T-helper 17 cell (primary cell): Measurements from ENCODE around the gene OR2K2. TPM values are rescaled to one million over a fixed set of nuclear protein-coding genes. Genes with fewer than 3 reads are reported as not detected.
"Not testable (repeated sequence)": the region's sequence is repeated elsewhere in the genome, so short reads cannot be mapped to it uniquely, and the experiment has no call there.

Experiments
- ATAC-seq: fragments of 150-1000 bp; cut with Tn5 transposase; 2 replicates; pipeline ENCODE4 v1.10.0; 2021; ENCODE audit warnings: mild to moderate bottlenecking, moderate library complexity
- DNase-seq, 3 donors: peaks; one replicate each; pipeline versions ENCODE4 v3.0.0 to v3.0.0-alpha.2; 2020 to 2021
- H3K9me3 ChIP-seq: one replicate; pipeline ENCODE4 v1.7.0; 2013; ENCODE audit warnings: low read length, mild to moderate bottlenecking; ENCODE audit not compliant: control insufficient read depth, poor library complexity, severe bottlenecking
- H3K27ac Mint-ChIP-seq: one replicate; pipeline ENCODE4 v1.8.0; 2022; ENCODE audit warnings: mild to moderate bottlenecking, moderate library complexity, mixed read lengths
- H3K27me3 Mint-ChIP-seq: one replicate; pipeline ENCODE4 v1.8.0; 2022; ENCODE audit warnings: mixed read lengths
- H3K36me3 Mint-ChIP-seq: one replicate; pipeline ENCODE4 v1.8.0; 2022; ENCODE audit warnings: low read depth, mixed read lengths
- H3K4me1 Mint-ChIP-seq: one replicate; pipeline ENCODE4 v1.8.0; 2022; ENCODE audit warnings: mild to moderate bottlenecking, mixed read lengths
- H3K4me3 Mint-ChIP-seq: one replicate; pipeline ENCODE4 v1.8.0; 2022; ENCODE audit warnings: mild to moderate bottlenecking, moderate library complexity, mixed read lengths
- total RNA-seq, 4 donors: library from RNA in 2 of 4; stranded (reverse) in 2 of 4; gene quantifications; one replicate each; pipeline ENCODE4 v1.2.3 and lab custom pipeline; 2022 to 2026

OR2K2 gene
- total RNA-seq, 2 donors from 2014 or later = not detected

GRCh38 chr9:111320631-111321030 is 9.4 kb downstream of the OR2K2 start:
- no peaks in the 10 kb centered on the region for H3K27me3 Mint-ChIP-seq
- H3K4me3 Mint-ChIP-seq = no peak overlapping the region
- H3K36me3 Mint-ChIP-seq = peaks cover 4% of the 10 kb centered on the region
- ATAC-seq (no peak), DNase-seq (no peak)
- no peaks in the 10 kb centered on the region for H3K4me1 Mint-ChIP-seq
- H3K9me3 ChIP-seq = no peaks in the 10 kb centered on the region
- H3K27ac Mint-ChIP-seq = no peak overlapping the region

- no peak overlapping the region for H3K4me3 Mint-ChIP-seq
- H3K27me3 Mint-ChIP-seq = no peaks in the 10 kb centered on the region
- no peak for DNase-seq
- no peak for ATAC-seq
- peaks cover under 1% of the 10 kb centered on the region for H3K4me1 Mint-ChIP-seq
- H3K36me3 Mint-ChIP-seq = peaks cover 2% of the 10 kb centered on the region
- no peaks in the 10 kb centered on the region for H3K9me3 ChIP-seq
- H3K27ac Mint-ChIP-seq = no peak overlapping the region
Measured at GRCh38 chr9:111316796-111317195, 13.2 kb downstream of the OR2K2 start.

GRCh38 chr9:111305914-111306313 is 24.1 kb downstream of the OR2K2 start:
- Mint-ChIP-seq H3K27ac (no peak overlapping the region), H3K27me3 (peaks cover 9% of the 10 kb centered on the region), H3K36me3 (no peaks in the 10 kb centered on the region), H3K4me1 (no peaks in the 10 kb centered on the region), H3K4me3 (no peak overlapping the region)
- no peak for DNase-seq
- no peaks in the 10 kb centered on the region for H3K9me3 ChIP-seq
- no peak for ATAC-seq

GRCh38 chr9:111304000-111304399 is 26.0 kb downstream of the OR2K2 start:
- not testable (repeated sequence) for ATAC-seq, H3K4me3 Mint-ChIP-seq, H3K36me3 Mint-ChIP-seq, H3K27ac Mint-ChIP-seq, H3K4me1 Mint-ChIP-seq, H3K9me3 ChIP-seq, DNase-seq
- H3K27me3 Mint-ChIP-seq = peaks cover 16% of the 10 kb centered on the region

- Mint-ChIP-seq H3K4me1 (no peaks in the 10 kb centered on the region), H3K27ac (no peak overlapping the region), H3K27me3 (peaks cover 16% of the 10 kb centered on the region), H3K4me3 (no peak overlapping the region), H3K36me3 (no peaks in the 10 kb centered on the region)
- DNase-seq = no peak
- no peak for ATAC-seq
- H3K9me3 ChIP-seq = no peaks in the 10 kb centered on the region
Measured at GRCh38 chr9:111301195-111301594, 28.8 kb downstream of the OR2K2 start.

GRCh38 chr9:111300140-111300735 is 29.8 kb downstream of the OR2K2 start:
- H3K4me1 Mint-ChIP-seq = no peaks in the 10 kb centered on the region
- DNase-seq = no peak
- no peak overlapping the region for H3K27ac Mint-ChIP-seq
- H3K27me3 Mint-ChIP-seq = peaks cover 14% of the 10 kb centered on the region
- H3K4me3 Mint-ChIP-seq = no peak overlapping the region
- ATAC-seq = no peak
- no peaks in the 10 kb centered on the region for H3K9me3 ChIP-seq
- no peaks in the 10 kb centered on the region for H3K36me3 Mint-ChIP-seq

GRCh38 chr9:111299599-111299966 is 30.4 kb downstream of the OR2K2 start:
- ATAC-seq, H3K4me1 Mint-ChIP-seq, H3K4me3 Mint-ChIP-seq, H3K9me3 ChIP-seq, DNase-seq, H3K36me3 Mint-ChIP-seq, H3K27ac Mint-ChIP-seq: not testable (repeated sequence)
- H3K27me3 Mint-ChIP-seq = peaks cover 12% of the 10 kb centered on the region

- Mint-ChIP-seq H3K27me3 (peaks cover 12% of the 10 kb centered on the region), H3K27ac (no peak overlapping the region), H3K4me3 (no peak overlapping the region), H3K4me1 (peaks cover under 1% of the 10 kb centered on the region), H3K36me3 (no peaks in the 10 kb centered on the region)
- no peaks in the 10 kb centered on the region for H3K9me3 ChIP-seq
- no peak for ATAC-seq
- no peak for DNase-seq
Measured at GRCh38 chr9:111298731-111299598, 31.1 kb downstream of the OR2K2 start.

- DNase-seq (no peak), ATAC-seq (no peak)
- peaks cover 2% of the 10 kb centered on the region for H3K4me1 Mint-ChIP-seq
- peaks cover 12% of the 10 kb centered on the region for H3K27me3 Mint-ChIP-seq
- H3K4me3 Mint-ChIP-seq = no peak overlapping the region
- no peaks in the 10 kb centered on the region for H3K9me3 ChIP-seq
- no peaks in the 10 kb centered on the region for H3K36me3 Mint-ChIP-seq
- no peak overlapping the region for H3K27ac Mint-ChIP-seq
Measured at GRCh38 chr9:111298111-111298510, 31.9 kb downstream of the OR2K2 start.

- H3K4me1 Mint-ChIP-seq = peaks cover 2% of the 10 kb centered on the region
- DNase-seq = no peak
- no peak overlapping the region for H3K27ac Mint-ChIP-seq
- H3K36me3 Mint-ChIP-seq = no peaks in the 10 kb centered on the region
- no peaks in the 10 kb centered on the region for H3K9me3 ChIP-seq
- H3K4me3 Mint-ChIP-seq = no peak overlapping the region
- peaks cover 12% of the 10 kb centered on the region for H3K27me3 Mint-ChIP-seq
- ATAC-seq = no peak
Measured at GRCh38 chr9:111297066-111297824, 32.8 kb downstream of the OR2K2 start.

GRCh38 chr9:111294691-111295451 is 35.2 kb downstream of the OR2K2 start:
- no peaks in the 10 kb centered on the region for H3K27me3 Mint-ChIP-seq
- H3K9me3 ChIP-seq = no peaks in the 10 kb centered on the region
- DNase-seq (no peak), ATAC-seq (no peak)
- H3K4me1 Mint-ChIP-seq = peaks cover 2% of the 10 kb centered on the region
- H3K36me3 Mint-ChIP-seq = no peaks in the 10 kb centered on the region
- no peak overlapping the region for H3K27ac Mint-ChIP-seq
- no peak overlapping the region for H3K4me3 Mint-ChIP-seq

- no peak overlapping the region for H3K4me3 Mint-ChIP-seq
- no peak overlapping the region for H3K27ac Mint-ChIP-seq
- no peaks in the 10 kb centered on the region for H3K36me3 Mint-ChIP-seq
- no peaks in the 10 kb centered on the region for H3K4me1 Mint-ChIP-seq
- no peak for ATAC-seq
- peaks cover 3% of the 10 kb centered on the region for H3K9me3 ChIP-seq
- peaks cover 21% of the 10 kb centered on the region for H3K27me3 Mint-ChIP-seq
- no peak for DNase-seq
Measured at GRCh38 chr9:111287127-111287526, 42.9 kb downstream of the OR2K2 start.

- Mint-ChIP-seq H3K4me3 (no peak overlapping the region), H3K27ac (no peak overlapping the region), H3K27me3 (peaks cover 21% of the 10 kb centered on the region), H3K36me3 (no peaks in the 10 kb centered on the region), H3K4me1 (no peaks in the 10 kb centered on the region)
- DNase-seq = no peak
- ATAC-seq = no peak
- H3K9me3 ChIP-seq = peaks cover 3% of the 10 kb centered on the region
Measured at GRCh38 chr9:111284703-111285102, 45.3 kb downstream of the OR2K2 start.
